Activated T-cell treated with anti-CD3 and anti-CD28 coated beads for 1 hour (primary cell): Measurements from ENCODE around the gene CLEC7A.

ENCODE experiments used
- DNase-seq: peaks from one replicate; pipeline ENCODE4 v3.0.0-alpha.2; 2020; ENCODE audit warnings: low read depth

The CLEC7A gene

DNA sequence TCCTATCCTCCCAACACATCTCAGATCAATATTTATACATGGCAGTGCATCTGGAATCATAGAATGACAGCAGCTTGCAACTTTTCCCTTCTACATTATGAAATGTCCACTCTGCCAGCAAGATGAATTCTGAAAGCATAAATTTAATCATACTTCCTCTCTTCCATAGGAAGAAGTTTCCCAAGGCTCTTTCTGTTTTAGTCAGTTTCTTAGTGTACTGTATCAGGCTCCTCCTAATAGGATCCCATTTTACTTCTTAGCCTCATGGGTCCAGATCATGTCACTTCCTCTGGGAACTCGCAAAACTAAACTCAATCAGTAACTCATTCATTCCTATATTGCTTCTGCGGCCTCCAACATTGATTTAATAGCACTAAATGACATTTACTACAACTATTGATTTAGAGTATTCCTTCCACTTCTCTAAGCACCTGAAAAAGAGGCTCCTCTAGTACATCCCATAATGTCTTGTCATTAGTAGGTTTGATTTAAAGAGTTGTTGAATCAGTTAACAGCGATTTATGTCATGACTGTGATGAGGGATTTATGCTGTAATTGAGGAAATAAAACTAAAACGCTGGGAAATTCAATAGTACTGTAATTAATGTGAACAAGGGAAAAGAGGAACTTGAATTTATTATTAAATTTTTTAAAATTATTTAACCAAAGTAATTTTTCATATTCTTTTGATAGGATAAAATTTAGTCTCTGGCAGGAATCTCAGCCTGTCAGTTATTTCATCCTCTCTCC lies 35.2 kb downstream of the CLEC7A start:
- DNase-seq = no peak

DNA sequence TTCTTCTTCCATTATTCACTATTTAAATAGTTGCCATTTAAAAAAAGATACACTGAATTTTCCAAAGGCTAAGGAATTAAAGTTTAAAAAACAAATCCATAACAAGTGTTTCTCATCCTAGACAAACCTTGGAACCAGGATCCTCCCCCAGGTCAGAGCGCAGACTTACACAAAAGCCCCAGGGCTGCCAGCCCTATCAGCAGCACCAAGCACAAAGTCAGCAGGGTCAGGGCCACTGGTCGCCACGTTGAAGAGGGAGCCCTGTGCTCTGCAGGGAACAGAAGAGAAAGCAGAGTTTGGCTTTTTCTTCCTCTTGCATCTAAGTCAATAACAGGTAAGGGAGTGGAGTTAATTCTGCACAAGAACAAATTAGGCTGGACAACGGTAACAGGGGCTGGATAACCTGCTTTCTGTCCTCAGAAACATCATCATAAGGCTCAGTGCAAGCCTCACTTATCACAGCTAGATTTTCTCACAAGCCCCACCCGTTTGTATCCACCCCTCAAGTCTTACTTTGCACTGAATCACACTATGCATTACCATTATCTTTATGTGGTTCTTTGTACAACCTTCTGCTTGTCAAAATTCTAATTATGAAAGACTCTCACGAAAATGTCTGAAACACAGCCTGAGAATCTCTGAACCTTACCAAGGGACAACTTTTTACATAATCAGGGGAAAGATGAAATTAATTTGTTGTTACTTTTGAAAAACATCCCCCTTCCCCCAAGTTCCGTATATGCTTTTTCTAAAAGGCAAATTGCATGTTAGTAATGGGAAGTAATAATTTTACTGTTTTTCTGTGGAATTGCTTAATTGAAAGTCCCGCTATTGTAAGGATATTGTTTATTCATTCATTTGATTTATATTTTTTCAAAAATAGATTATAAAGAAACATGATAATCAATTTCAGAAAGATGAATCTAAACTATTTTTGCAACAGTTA lies 40.8 kb downstream of the CLEC7A start:
- no peak for DNase-seq

DNA sequence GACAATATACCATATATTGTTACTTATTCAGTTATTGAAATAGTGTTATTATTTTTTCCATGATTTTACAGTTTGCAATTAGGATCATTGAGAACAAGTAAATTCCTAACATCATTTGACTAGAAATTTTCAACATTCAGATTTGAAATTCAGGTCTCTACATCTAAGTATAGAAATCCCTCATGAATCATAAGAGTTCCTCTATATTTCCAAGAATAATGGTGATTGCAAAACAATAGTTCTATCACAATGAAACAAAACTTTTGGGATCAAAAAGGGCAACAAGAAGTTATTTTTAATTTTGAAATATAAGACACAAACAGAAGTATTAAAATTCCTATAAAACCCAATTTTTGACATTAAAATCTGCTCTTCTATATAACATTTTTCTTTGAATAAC lies 42.0 kb downstream of the CLEC7A start:
- no peak for DNase-seq

DNA sequence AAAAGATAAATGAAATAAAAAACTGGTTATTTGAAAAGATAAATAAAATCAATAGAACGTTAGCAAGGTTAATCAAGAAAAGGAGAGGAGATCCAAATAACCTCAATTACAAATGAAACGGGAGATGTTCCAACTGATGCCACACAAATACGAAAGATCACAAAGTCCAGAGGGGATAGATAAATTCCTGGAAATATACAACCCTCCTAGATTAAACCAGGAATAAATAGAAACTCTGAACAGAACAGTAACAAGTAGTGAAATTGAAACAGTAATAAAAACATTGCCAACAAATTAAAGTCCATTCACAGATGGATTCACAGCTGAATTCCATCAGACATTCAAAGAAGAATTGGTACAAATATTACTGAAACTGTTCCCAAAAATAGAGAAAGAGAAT lies 43.6 kb downstream of the CLEC7A start:
- DNase-seq = no peak

DNA sequence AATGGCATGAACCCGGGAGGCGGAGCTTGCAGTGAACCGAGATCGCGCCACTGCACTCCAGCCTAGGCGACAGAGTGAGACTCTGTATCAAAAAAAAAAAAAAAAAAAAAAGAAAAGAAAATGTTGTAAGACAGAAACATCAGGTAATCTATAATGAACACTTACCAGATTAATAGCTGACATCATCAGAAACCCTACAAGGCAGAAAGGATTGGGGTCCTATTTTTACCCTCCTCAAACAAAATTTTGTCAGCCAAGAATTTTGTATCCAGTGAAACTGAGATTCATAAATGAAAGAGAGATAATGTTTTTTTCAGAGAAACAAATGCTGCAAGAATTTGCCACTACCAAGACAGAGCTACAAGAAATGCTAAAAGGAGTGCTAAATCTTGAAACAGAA lies 45.3 kb downstream of the CLEC7A start:
- no peak for DNase-seq

DNA sequence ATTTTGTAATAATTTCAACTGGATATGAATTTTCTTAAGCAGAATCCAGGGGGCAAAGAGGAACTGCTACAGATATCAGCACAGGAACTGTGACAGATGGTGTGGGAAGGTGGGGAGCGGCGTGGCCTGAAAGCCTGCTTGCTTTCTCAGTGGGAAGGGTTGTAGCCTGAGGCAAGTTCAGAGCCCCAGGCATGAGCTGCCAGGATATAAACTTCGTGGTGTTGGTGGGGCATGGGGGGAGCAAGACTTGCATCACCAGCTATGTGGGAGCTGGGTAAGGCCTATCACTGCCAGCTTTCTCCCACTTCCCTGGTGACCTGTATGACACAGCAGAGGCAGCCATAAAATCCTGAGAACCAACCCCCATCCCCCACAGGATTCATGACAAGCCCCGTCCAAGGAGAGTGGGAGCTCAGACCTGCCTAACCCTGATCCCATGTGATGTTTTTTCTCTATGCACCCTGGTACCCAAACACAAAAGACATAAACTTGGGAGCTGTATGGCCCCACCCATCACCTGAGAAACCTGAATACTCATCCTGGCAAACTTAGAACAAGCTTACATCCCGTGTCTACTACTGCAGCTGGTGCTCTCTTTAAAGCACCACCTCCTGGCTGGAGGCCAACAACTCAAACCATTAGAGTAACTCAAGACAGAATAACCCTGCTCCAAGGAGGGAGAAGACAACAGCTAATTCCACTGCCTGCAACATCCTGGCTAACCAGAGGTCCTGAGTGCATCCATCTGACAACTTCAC lies 47.7 kb downstream of the CLEC7A start:
- no peak for DNase-seq

DNA sequence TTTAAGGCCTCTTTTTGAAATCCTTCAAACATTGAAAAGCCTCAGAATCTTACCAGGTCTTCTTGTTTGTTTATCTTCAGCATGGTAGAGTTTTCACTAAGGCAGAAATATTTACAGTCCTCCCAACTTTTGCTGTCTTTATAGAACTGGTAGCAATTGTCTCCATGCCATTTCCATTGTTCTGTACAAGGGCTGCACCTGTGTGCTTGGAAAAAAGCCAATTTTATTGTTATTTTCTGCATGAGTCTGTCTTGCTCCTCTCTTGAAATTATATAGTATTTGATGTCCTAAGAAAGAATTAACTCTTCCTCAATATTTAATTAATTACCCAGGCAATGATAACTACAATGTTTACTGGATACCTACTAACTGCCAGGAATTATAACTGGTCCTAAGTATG lies 54.5 kb downstream of the CLEC7A start:
- no peak for DNase-seq

DNA sequence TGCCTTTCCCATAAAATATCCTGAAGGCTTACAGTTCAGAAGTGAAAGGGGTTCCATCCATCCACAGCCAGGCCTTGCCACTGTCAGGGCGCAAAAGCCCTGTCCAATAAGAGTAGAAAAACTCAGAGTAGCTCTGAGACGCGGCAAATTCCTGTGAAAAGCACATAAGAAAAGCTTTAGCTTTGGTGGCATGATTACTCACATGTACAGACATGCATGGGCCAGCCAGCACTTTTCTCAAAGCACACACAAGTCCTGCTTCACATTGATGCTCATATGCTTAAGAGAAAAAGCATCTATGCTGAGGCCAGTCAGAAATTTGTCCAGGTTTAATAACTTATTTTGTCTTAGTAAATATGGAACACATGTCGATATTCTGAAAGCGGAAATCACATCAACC lies 56.7 kb downstream of the CLEC7A start:
- no peak for DNase-seq

DNA sequence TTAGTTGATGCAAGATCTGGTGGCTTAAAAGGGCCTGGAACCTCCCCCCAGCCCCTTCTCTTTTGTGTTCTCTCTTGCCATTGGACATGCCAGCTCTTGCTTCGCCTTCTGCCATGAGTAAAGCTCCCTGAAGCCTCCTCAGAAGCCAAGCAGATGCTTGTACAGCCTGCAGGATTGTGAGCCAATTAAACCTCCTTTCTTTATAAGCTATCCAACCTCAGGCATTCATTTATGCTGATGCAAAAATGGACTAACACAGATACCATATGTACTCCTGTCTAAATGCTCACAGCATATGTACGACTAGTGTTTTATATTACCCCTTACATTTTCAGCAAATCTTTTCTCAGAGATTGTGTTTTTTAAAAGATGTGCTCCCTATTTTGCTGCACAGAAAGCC lies 57.9 kb downstream of the CLEC7A start:
- no peak for DNase-seq

DNA sequence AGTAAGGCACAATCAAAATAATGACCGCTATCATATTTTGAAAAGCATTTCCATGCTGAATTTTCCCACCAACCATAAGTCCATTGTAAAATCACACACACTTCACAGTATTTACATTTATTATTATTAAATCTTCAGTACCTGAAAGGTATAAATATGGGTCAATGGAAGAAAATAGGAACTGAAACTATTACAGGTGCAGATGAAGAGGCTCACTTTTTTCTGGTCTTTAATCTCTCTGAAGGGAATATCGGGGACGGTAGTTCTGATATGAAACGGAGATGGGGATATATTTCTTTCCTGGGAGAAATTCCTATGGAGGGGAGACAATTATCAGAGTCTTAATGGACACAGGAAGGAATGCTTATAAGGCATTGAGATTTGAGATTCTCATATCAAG lies 59.6 kb downstream of the CLEC7A start:
- no peak for DNase-seq

DNA sequence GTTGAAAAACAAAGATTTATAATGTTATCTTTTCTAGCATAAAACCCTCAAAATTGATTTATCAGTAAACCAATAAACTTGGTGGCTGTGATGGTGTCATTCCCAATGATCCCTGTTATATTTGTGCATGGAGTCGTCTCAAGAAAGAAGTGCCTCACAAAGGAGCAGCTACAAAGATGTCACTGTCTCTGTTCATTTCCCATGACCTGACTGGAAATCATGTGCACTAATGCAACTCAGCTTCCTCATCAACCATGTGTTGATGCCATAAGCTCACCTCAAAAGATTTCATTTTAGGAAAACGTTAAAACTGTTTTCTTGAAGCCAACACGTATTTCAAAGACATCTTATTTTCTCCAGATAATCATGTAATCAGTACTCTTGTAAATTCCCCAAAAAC lies 60.0 kb downstream of the CLEC7A start:
- DNase-seq = no peak

DNA sequence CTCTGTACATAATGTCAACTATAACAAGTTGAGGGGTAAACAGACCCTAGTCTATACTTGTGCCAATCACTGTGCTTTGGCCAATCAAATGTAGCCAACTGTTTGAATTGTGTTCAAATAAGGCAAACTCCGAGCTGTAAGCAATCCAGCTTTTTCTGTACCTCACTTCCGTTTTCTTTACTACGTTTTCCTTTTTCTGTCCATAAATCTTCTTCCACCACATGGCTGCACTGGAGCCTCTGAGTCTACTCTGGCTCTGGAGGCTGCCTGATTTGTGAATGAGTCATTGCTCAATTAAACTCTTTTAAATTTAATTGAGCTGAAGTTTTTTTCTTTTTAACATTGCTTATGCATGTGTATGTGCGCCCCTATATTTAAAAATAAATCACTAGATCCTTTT lies 60.9 kb downstream of the CLEC7A start:
- no peak for DNase-seq

DNA sequence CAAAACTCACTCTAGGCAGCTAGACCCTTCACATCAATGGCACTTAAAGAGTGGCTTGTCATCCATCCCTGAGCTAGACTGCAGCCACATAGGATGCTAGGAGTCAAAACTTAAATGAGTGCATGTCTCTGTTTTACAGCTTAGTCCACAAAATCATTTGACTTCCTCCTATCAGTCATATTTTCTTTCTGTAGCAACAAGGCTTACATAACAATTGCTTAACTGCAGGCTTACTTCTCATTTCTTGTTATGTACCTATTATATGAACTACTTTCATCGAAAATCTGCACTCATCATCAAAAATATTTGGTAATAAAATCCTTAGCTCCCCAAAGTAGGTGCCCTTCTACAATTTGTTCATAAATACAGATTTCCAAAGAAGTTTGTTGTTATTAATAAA lies 61.4 kb downstream of the CLEC7A start:
- no peak for DNase-seq

DNA sequence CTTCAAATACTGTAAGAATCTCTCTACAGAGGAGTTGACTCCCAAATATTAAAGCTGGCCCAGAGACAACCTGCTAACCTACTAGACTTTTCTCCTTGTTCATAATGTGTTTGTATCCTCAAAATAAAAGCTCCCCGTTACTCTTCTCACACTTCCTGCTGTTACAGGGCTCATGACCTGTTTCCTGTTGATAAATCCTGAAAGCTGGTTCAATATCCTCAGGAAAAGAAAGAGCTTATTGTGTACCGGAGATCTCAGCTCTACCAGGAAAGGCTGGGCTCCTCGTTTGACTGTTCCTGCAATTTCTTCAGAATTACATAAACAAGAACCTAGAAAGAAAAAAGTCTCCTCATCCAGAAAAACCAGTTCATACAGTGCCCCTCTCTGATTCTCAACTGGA lies 62.1 kb downstream of the CLEC7A start:
- DNase-seq = no peak

DNA sequence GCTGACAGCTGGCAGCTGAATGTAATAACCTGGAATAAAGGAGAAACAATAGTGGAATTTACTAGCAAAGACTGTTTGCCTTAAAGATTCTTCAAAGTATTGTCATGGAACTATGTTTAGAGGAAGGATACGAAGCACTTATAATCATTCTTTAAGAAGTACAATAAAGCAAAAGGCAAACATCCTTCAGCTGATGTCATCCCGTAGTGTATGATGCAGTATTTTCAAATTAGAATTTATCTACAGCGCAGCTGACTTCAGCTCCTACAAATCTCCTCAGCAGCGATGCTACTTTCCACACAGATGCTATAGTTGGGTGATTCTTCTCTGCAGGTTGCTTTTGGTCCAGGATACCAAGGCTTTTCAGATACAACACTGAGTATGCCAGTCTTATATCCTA lies 62.7 kb downstream of the CLEC7A start:
- DNase-seq = no peak
